Measurements from ENCODE around the gene SCAMP4.

SCAMP4 gene

DNA sequence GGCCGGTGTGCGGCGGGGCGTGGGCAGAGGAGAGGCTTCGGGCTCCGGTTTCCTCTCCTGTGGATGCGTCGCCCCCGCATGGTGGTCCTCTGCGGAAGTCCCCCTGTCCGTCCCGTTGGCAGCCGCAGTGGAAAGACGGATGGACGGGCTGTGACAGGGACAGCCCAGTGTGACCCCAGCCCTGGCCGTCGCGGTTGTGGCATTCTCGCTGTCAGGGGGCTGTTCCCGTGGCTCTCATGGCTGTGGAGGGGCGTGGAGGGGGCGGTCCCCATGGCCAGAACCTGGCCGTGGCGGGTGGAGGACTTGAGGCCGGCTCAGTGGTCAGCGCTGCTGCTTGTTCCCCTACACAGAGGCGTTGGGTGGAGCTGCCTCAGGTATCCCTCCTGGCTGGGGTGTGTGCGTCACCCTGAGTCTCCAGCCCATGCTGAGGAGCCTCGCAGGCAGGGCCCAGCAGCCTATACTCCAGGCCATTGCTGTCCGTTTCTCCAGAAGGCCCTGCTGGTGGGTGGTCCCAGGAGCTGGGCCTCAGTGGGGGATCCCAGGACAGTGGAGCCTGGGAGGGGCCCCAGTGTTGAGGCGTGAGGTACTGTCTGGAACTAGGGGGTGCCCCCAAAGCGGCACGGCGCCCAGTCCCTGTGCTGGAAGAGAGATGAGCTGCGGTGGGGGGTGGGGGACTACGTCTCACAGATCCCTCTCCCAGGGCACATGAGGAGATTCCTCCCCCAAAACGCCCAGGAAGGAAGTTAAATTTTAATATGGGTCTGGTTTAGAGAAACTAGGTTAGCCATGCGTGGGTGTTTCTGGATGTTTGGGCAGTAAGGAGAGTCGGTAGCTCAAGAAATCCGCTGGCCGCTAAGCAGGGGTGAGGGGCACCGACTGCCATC is 56.0 kb downstream of the SCAMP4 start:
- no peak for DNase-seq

DNA sequence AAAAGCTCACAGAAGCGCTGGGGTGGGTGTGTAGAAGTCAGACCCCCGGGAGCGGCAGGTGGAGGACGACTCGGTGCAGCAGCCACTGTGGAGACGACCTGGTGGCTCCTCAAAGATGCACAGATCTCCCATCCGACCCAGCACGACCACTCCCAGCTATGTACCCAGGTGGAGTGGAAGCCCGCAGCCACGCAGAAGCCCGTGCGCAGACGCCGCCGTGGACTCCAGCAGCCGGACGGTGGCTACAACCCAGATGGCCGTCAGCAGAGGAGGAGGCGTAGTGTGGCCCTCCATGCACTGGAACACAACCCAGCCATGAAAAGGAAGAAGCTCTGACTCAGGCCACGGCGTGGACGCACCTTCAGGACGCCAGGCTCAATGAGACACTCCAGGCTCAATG is 57.5 kb downstream of the SCAMP4 start:
- DNase-seq: no peak

DNA sequence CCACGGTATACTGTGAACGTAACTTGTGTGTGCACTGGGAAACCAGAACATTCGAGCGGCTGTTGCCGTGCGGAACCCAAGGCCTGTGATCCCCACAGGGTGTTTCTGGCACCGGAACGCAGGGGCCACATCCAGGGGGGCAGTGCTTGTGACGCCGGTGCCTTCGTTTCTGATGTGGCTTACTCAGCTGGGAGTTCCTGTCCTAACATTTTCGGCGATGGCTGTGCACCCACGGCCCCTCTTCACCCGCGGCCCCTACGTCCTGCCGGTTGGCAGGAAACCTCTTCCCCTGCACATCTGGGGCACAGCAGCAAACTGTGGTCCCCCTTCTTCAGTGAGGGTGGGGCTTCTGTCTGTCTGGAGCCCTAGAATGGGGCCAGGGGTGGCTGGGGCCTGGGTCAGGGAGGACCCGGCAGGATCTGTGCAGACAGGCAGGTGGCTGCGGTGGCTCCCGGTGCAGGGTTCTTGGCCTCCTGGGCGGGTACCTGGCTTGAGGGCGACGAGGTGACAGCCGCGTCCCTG is 61.9 kb downstream of the SCAMP4 start:
- DNase-seq: peak; percentile 44

DNA sequence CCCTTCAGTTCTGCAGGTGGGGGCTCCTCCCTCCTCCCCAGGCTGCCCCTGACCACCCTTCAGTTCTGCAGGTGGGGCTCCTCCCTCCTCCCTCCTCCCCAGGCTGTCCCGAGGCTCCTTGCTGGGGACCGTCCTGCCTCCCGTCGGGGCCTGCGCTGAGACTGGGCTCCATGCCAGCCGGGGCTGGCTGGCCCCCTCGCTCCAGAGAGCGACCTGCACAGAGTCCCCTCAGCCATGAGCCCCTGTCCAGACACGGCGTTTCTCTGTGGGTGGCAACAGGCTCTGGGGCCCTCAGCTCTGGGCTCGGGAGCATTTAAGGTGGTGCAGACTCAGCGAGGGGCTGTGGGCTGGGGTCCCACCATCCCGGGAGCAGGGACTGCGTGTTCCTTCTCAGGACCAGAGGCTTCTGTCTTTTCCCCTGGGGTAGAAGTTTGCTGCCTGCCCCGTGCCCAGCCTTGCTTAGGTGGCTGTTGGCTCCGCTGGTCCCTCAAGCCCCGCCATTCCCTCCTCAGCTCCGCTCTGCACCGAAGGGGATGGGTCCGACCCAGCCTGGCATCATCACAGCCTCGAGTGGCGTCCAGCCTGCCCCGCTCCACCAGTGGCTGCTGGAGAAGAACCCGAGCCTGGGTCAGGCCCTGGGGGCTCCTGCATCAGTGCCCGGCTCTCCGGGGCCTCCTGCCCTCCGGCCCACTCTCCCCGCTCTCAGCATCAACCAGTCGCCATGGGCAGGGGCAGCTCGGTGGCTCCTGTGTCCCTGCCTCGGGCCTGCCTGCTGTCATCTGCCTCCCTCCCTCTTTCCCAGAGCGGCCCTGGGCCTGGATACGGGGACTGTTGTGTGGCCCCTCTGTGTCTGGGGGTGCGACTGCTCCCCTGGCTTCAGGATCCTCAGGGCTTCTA is 63.3 kb downstream of the SCAMP4 start:
- no peak for DNase-seq

DNA sequence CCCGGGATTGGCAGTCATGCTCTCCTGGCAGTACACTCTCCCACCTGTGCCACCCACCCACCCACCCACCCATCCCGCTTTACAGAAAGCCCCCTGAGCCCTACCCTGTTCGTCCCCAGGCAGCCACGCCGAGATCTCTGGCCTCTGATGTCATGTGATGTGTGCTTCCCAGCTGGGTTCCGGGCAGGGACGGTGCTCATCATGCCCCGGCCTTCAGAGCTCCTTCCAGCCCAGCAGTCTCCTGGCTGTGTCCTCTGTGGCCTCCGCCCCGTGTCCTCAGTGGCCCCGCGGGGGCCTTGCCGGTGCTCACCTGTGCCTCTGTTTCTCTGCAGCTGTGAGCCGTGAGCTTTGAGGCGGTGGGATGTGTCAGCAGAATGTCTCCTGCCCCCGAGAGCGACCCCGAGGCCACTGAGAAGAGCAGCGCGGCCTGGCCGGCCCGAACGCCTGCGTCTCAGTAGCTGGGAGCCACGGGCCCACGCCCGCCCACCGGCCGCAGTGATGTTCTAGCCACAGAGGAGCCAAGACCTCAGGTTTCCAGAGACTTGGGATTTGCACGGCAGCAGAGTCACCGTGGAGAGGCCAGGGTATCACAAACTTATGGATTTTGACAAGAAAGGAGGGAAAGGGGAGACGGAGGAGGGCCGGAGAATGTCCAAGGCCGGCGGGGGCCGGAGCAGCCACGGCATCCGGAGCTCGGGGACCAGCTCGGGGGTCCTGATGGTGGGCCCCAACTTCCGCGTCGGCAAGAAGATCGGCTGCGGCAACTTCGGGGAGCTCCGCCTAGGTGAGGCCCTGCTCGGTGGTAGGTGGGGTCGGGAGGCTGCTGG is 64.2 kb downstream of the SCAMP4 start:
- DNase-seq: no peak

DNA sequence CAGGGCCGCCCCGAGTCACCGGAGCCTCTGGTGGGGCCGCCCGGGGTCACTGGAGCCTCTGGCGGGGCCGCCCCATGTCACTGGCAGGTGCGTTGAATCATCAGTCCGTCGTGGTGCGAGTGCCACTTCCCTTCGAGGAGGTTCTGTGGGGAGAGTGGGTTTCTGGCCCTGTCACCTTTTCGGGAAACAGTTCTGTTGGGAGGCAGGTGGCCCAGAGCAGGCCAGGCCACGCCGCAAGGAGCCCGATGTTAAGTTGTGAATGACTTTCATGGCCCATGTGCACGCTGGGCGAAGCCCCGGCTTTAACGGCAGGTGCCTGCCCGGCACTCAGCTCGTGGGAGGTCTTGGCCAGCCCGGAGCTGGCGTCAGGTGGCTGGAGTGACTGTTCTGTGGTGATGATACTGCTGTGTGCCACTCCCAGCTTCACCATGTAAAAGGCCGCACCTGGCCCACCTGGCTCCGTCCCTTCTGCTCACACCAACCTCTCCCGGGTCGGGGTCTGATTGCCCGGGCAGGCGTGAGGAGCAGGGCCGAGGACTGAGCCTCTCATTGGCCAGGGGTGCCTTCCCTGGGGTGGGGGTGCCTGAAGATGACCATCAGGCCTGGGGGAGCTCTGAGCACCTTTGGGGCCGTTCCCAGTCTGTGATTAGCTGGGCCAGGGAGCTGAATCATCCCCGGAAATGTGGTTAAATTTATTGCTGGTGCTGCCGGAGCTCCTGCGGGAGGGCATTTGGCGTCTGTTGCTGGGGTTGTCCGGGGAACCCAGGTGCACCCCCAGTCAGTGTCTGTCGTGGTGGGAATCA is 65.0 kb downstream of the SCAMP4 start:
- DNase-seq: no peak

DNA sequence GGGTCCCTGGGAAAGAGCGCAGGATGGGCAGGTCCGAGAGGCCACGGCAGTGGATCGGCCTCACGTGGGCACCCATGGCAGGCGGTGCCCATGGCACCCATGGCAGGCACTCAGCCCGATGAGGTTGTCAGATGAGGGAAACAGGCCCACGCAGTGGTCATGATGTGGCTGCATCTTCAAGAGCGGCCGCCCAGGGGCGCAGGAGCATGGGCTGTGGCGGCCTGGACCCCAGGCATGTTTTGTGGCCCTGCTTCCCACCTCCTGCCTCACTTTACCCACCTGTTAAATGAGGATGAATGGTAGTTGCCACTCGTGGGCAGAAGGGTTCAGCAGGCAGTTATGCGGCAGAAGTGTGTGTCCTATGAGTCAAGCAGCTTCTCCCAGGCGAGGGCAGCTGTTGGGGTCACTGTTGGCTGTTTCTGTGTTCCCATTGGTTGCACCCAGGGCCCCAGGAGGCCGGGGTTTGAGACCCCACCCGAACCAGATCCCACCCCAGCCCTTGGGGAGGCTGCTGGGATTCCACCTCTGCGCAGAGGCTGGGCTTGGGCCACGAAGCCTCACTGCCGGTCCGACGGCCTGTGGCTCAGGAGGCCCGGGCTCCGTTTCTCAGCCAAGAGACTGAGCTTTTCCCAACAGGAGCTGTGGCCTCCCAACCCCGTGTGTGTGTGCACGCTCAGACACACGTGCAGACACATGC is 65.8 kb downstream of the SCAMP4 start:
- DNase-seq: no peak

DNA sequence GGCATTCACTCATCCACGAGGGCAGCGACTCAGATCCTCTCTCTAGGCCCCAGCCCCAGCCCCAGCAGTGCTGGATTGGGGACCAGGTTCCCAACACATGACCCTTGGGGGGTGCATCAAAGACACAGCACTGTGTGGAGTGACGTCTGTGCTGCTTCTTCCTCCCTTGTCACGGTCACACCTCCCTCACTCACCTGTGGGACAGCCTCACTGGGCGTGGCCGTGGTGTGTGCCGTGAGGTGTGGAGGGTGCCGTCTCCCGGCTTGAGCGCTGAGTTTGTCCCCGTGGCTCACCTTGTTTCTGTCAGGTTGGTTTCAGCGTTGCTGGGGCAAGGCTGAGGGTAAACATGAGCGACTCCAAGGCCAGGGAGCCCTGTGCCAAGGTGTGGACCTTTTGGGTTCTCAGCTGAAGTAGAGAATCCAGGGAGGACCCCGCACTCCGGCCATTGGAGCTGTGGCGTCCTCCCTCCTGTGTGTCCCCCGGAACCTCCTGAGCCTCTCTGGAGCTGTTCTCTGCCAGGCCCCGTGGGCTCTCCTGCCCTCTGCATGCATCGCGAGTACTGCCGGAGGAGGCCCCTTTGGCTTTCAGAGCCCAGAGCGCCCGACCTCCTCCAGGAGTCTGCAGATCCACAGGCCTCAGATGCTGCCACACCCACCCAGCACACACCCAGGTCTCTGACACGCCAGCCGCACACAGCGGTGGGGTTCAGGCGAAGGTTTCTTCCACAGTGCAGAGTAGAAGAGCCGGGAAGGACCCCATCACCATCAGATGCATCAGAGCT is 69.4 kb downstream of the SCAMP4 start:
- DNase-seq: no peak

DNA sequence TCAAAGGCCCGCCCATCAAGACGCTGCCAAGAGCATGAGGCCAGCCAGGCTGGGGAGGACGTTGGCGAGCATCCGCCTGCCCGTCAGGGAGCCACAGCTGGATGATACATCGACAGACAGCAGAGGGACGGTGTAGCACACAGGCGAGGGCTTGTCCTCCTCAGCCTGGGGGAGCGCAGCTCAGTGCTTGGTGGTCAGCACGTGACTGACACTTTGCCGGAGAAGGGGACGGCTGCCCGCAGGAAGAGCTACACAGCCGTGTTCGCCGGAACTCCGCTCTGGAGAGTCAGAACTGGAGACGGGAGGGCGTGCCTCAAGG is 69.9 kb downstream of the SCAMP4 start:
- DNase-seq: no peak
